ENCODE data around the gene ZNF618. TPM values are rescaled to one million over a fixed set of nuclear protein-coding genes. Genes with fewer than 3 reads are reported as not detected.

The ZNF618 gene
- total RNA-seq, 1 experiment from 2014 or later, result 7.1 TPM

DNA sequence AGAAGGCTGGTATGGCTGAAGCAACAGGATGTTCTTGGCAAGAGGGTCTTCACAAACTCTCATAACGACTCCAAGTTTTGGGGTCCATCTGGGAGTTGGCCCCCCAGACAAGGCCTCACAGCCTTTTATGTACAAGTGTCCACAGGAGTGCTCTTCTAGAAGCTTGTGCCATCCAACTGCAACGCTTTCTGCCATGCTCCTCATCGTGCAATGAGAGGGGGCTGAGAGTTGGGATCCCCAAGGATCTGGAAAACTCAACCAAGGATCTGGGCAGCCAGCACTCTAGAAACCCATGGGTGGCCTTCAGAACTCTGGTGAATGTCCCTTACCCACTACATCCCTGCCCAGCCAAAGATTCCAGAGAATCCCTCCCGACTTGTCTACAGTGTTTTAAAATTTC, 210.5 kb downstream of the ZNF618 start:
- DNase-seq (ENCODE audit: low read depth), result no peak
- in situ Hi-C loops (cut with HindIII; ENCODE audit: low pct_unique_long_range_greater_than_20kb, low sequenced_read_pairs), result no loop called here

- DNase-seq (ENCODE audit: low read depth), result no peak
- in situ Hi-C loops (cut with HindIII; ENCODE audit: low pct_unique_long_range_greater_than_20kb, low sequenced_read_pairs), result no loop called here
Measured at GRCh38 chr9:114087721-114088120, 211.6 kb downstream of the ZNF618 start.

- in situ Hi-C loops (cut with HindIII; ENCODE audit: low pct_unique_long_range_greater_than_20kb, low sequenced_read_pairs), result no loop called here
- DNase-seq (ENCODE audit: low read depth), result no peak
Measured at GRCh38 chr9:114088571-114089170, 212.6 kb downstream of the ZNF618 start.

GRCh38 chr9:114089206-114089840, 213.2 kb downstream of the ZNF618 start:
- in situ Hi-C loops (cut with HindIII; ENCODE audit: low pct_unique_long_range_greater_than_20kb, low sequenced_read_pairs), result no loop called here
- no peak for DNase-seq (ENCODE audit: low read depth)

- no peak for DNase-seq (ENCODE audit: low read depth)
- in situ Hi-C loops (cut with HindIII; ENCODE audit: low pct_unique_long_range_greater_than_20kb, low sequenced_read_pairs), result no loop called here
Measured at GRCh38 chr9:114090798-114091197, 214.7 kb downstream of the ZNF618 start.

DNA sequence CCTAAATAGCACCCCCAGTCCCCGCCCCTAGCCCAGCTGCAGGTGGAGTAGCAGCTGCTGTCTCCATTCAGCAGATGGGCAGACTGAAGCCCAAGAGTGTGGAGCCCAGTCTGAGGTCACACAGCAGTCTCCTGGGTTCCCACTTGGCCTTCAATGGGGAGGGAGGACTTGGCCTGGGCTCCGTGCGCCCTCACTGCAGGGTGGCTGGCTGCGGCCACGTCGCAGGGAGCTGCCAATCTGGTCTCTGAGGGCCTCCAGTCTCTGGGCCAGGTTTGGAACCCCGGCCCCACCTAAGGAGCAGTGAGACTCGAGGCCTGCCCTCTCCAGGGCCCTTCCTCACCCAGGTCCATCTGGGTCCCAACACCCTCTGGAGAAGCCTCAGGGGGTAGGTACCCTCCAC, 215.6 kb downstream of the ZNF618 start:
- DNase-seq (ENCODE audit: low read depth), result no peak
- in situ Hi-C loops (cut with HindIII; ENCODE audit: low pct_unique_long_range_greater_than_20kb, low sequenced_read_pairs), result no loop called here

DNA sequence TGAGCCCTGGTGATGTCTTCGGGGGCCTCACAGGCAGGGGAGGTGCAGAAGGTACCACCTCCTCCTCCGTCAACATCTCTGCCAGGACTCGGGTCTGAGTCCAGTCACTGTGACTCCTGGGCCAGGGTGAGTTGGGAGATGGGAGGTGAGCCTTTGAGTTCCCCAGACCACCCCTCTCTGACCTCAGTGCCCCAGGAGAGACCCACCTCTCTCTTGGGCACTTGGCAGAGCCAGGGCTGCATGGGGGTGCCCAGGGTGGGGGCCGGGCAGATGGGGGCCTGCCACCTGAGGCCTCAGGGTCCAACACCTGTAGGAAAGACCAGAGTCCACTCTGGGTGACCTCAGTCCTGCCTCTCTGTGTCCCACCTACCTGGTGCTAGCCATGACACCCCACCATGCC, 216.2 kb downstream of the ZNF618 start:
- no peak for DNase-seq (ENCODE audit: low read depth)
- in situ Hi-C loops (cut with HindIII; ENCODE audit: low pct_unique_long_range_greater_than_20kb, low sequenced_read_pairs), result no loop called here

- in situ Hi-C loops (cut with HindIII; ENCODE audit: low pct_unique_long_range_greater_than_20kb, low sequenced_read_pairs), result no loop called here
- no peak for DNase-seq (ENCODE audit: low read depth)
Measured at GRCh38 chr9:114093031-114093471, 216.9 kb downstream of the ZNF618 start.

DNA sequence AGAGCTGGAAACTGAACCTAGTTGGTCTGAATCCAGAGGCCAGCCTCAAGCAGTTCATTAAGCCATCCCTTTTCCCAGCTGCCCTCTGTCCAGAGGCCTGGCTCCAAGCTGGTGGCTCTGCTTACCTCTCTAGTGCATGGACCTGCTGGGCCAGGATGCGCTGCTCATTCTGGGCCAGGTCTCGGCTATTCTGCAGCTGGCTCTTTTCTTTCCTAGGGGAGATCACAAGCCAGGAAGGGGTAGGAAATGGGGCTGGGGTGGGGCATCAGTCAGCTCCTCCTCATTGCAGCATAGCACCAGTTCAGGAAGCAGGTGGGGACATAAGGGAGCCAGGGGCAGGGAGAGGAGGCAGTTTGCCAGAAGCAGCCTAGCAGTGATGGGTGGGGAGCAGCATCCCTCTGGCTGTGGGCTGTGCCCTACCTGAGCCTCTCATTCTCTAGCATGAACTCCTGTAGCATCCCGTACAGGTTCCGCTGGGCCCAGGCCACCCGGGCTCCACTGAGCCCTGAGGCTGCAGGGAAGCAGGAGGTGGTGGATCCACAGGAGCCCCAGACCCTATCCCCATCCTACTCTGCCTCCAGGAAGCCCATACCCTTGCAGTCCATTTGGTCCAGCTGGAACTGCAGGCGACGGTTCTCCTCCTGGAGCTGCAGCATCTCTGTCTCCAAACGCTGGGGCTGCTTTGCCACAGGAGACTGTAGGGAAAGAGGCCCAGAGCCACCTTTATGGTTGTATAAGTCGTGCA, 217.8 kb downstream of the ZNF618 start:
- no peak for DNase-seq (ENCODE audit: low read depth)
- in situ Hi-C loops (cut with HindIII; ENCODE audit: low pct_unique_long_range_greater_than_20kb, low sequenced_read_pairs), result no loop called here

DNA sequence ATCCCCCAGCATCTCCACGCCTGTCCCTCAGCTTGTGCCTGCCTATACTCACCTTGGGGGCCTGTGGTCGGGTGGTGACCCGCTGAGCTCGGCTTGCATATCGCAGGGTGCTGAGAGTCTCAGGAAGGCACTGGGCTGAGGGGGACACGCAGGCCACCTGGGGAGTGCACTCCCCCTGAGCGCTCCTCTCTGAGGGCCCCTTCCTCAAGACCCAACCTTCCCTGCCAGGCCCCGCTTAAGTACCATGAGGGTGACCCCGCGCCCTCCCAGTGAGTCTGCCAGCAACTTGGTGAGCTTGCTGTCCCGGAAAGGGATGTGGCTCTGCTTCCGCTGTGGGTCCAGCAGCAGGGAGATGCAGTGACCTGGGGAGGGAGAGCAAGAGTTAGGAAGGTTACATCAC, 218.9 kb downstream of the ZNF618 start:
- no peak for DNase-seq (ENCODE audit: low read depth)
- in situ Hi-C loops (cut with HindIII; ENCODE audit: low pct_unique_long_range_greater_than_20kb, low sequenced_read_pairs), result no loop called here

DNA sequence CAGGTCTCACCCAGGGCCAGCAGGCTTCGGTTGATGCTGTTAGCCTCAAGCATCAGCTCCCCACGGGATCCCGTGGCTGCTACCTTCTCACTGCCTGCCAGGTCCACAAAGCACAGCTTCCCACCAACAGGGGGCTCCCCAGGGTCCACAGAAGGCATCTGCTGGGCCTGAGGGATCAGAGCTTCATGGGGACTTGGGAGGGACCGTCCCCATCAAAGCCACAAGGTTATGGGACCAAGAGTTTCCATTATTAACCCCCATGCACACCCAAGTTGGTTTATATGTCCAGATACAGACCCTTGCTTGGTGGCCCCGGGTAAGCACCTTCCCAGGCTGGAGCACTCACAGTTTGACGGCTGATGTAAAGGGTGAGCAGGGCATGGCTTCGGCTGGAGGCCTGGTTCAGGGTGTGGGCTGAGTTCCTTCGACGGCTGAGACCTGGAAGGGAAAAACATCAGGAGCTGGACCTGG, 220.0 kb downstream of the ZNF618 start:
- no peak for DNase-seq (ENCODE audit: low read depth)
- in situ Hi-C loops (cut with HindIII; ENCODE audit: low pct_unique_long_range_greater_than_20kb, low sequenced_read_pairs), result no loop called here

- no peak for DNase-seq (ENCODE audit: low read depth)
- in situ Hi-C loops (cut with HindIII; ENCODE audit: low pct_unique_long_range_greater_than_20kb, low sequenced_read_pairs), result no loop called here
Measured at GRCh38 chr9:114096866-114097612, 220.9 kb downstream of the ZNF618 start.

- no peak for DNase-seq (ENCODE audit: low read depth)
- in situ Hi-C loops (cut with HindIII; ENCODE audit: low pct_unique_long_range_greater_than_20kb, low sequenced_read_pairs), result no loop called here
Measured at GRCh38 chr9:114097613-114098020, 221.5 kb downstream of the ZNF618 start.

GRCh38 chr9:114098021-114098935, 222.2 kb downstream of the ZNF618 start:
- in situ Hi-C loops (cut with HindIII; ENCODE audit: low pct_unique_long_range_greater_than_20kb, low sequenced_read_pairs), result no loop called here
- peak; percentile 57 for DNase-seq (ENCODE audit: low read depth)

DNA sequence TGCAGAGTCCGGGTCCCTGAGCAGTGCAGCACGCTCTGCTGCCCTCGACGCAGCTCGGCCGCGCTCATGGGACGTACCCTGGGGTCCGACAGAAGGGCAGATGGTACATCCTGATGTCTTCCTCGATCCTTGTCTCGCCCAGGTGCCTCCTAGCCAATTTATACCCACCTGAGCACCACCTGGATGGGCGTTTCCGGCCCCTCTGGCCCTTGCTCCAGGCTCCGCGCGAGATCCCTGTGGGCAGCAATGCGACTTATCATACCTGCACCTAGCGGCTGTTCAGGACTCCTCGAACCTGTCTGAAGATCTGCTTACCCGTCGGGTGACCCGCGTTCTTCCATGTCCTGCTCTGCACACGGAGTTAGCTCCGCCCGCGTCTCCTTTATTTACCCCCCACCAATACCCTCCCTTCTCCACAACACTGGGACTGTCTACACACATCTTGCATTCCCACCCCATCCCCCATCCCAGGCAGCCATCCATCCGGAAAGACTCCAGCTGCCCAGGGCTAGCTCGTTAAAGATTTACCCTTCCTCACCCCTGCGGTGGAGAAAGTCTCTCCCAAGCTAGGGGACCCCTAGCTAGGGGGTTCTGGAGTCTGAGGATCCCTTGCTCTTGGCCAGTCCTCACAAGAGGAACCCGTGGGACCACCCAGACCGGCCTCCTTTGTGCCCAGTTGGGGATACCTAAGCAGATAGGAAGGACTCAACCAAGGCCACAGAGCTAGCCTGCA, 223.0 kb downstream of the ZNF618 start, which contains the start of gene KIF12:
KIF12 (minus strand) TSS at position 357 of the 733 bp plus-strand sequence; CDS start at position 341, 16 bp downstream.
- DNase-seq (ENCODE audit: low read depth), result peak; percentile 95
- in situ Hi-C loops (cut with HindIII; ENCODE audit: low pct_unique_long_range_greater_than_20kb, low sequenced_read_pairs), result no loop called here

- DNase-seq (ENCODE audit: low read depth), result no peak
- in situ Hi-C loops (cut with HindIII; ENCODE audit: low pct_unique_long_range_greater_than_20kb, low sequenced_read_pairs), result no loop called here
Measured at GRCh38 chr9:114099669-114100270, 223.7 kb downstream of the ZNF618 start.

DNA sequence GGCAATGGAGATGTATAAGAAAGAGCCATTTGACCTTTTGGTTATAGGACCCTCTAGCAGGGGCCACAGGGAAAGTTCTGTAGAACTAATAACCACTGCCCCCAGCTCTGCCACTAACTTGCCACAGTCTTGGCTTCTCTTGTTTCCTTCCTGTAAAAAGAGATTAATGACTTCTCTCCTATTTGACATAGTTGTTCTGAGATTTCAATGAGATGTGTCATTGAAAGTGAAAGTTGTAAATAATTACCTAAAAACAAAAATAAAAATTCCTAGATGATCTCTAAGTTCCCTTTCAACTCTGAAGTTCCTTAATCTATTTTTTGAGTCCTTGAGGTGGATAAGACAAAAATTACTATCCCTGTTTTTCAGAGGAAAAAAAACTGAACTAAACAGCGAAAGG, 224.4 kb downstream of the ZNF618 start:
- in situ Hi-C loops (cut with HindIII; ENCODE audit: low pct_unique_long_range_greater_than_20kb, low sequenced_read_pairs), result no loop called here
- peak; percentile 54 for DNase-seq (ENCODE audit: low read depth)

All from Caki2 (cell line).